ENCODE measurements around the gene HERC5.

HERC5 gene

DNA sequence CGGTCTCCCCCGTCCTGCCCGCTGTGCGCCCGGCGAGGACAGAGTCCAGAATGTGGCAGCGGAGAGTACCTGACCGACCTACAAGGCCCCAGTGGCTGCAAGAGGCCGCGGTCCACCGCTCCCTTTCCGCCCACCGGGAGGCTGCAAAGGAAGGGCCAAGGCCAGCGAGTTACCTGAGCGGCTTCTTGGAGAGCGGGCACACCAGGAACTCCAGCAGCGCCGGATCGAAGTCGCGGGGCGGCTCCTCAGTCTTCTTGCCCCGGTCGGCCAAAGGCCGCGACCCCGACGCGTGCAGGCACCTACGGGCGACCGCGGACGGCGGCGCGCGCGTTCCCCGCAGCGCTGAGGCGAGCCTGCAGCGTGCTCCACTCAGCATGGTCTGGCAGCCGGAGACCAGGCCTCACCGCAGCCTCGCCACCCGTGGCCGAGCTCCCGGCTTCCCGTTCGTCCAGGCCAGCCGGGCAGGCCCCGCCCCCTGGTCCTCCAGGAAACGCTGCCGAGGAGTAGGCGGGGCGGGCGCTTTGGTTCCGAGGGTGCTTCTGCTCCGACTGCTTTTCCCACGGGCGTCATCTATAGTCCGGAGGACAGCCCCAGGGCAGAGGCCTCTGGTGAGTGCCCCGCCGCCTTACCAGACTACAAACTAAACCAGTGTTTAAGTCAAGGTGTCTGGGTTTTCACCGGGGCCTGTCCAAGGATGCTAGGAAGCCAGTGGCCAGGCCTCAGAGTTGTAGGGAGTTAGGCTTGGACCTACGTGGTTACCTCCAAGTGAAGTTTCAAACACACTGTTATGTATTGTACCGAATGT lies 66.6 kb downstream of the HERC5 start, which contains the start of gene PYURF:
Gene PYURF (minus strand): TSS at position 452 of the 805 bp plus-strand sequence. CDS start 76 bp downstream, at position 376.
- DNase-seq, result peak; percentile 88

DNA sequence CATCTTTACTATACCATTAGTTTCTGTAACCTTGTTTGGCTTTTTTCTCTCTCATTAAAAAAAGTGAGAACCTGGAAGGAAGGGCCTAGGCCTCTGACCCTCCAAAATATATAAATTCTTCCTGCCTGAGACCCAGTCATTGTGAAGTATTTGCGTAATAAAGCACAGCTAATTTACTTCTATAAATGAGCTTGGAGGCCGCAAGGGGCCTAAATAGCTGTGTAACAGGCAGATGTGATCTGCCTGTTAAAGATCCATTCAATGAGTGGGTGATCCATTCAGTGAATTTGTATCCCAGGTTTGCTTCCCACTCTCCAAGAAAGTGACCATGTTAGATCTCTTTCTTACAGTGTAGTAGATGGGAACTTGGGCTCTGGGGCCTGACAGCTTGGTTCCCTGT lies 67.3 kb downstream of the HERC5 start:
- DNase-seq, result no peak

- DNase-seq, result peak; percentile 6
Measured at GRCh38 chr4:88526221-88526815, 69.4 kb downstream of the HERC5 start.

DNA sequence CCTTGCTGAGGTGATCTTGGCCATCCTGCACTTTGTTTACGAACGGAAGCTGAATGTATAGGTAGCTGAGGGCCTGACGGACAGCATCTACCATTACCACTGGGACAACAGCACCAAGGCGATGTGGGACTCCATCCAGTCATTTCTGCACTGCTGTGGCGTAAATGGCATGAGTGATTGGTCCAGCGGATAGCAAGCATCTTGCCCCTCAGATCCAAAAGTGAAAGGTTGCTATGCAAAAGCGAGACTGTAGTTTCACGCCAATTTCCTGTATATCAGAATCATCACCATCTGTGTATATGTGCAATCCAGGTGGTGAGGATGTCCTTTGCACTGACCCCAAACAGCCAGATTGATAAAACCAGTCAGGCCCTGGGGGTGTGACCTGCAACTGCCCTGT lies 70.9 kb downstream of the HERC5 start:
- DNase-seq, result no peak

GRCh38 chr4:88528861-88529260 lies 71.9 kb downstream of the HERC5 start:
- DNase-seq, result no peak

- DNase-seq, result no peak
Measured at GRCh38 chr4:88531549-88531948, 74.6 kb downstream of the HERC5 start.

- DNase-seq, result no peak
Measured at GRCh38 chr4:88533088-88533790, 76.3 kb downstream of the HERC5 start.

GRCh38 chr4:88533937-88534750 lies 77.2 kb downstream of the HERC5 start:
- no peak for DNase-seq

DNA sequence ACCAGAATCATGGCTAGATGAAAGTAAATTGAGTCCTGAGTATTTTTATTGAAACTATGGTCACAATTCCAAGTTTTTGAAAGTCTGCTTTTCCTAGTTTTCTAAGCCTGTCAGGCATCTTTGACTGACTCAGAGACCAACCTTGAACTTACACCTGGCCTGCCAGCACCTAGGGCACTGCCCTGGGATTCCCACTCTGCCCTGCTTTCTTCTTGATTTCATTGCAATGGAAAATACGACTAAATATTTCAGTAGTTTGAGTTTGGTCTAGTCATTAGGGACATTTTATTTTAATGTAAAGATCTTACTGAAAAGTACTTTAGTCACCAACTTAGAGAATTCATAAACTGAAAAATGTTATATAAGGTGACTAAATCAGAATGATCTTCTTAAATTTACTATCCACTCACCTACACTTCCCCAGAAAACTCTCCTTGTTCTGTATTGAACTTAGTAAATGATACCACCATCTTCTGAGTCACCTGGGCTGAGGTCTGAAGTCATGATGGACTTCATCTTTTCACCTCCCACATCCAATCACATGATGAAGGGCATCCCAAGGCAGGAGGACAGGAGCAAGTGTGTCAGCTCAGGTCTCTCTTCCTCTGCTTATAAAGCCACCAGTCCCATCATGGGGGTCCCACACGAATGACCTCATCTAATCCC lies 78.3 kb downstream of the HERC5 start:
- DNase-seq, result no peak

DNA sequence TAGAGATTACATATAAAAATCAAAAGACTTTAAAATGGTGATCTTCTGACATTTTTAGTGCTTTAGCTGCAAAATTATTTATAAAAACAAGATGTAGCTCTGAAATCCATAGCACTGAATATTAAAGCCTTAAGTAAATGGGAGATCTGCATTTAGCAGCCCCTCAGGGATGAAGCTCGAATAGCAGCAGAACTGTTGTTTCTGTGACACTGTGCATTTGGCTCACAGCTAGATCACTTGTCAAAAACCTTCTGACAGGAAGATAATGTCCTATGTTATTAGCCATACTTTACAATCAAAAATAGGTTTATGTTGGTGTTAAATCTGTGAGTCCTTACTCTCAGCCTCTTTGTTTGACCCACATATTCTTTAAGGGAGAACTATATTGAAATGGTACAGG lies 80.8 kb downstream of the HERC5 start:
- no peak for DNase-seq

GRCh38 chr4:88539322-88540068 lies 82.6 kb downstream of the HERC5 start:
- DNase-seq, result peak; percentile 84

DNA sequence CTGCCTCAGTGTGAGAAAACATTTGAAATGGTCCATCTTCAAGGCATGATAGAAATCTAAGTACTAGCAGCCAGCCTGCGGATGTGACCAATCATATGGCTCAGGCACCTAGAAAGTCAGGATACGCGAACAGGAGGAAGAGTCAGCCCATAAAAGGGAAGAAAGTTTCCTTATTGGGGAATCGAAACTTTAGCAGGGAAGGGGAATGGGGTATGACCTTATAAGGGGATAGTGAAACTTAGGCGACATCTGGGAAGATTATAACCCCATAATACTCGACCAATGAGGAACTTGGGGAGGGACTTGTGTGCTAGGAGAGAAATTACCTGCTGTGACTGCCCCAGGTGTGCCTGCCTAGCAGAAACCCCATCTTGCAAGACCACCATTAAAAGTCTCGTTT lies 92.9 kb downstream of the HERC5 start:
- no peak for DNase-seq

Data from CD4-positive, alpha-beta T cell treated with Interleukin-17A for 4 hours (primary cell).